NCI-H187 treated with DMSO at 0.1 percent for 48 hours (cell line): ENCODE measurements around the gene UBE2O.
"Not testable (repeated sequence)": the region's sequence is repeated elsewhere in the genome, so short reads cannot be mapped to it uniquely, and the experiment has no call there.

Source experiments
- DNase-seq: peaks from one replicate; lab custom pipeline; 2025; lab: John Stamatoyannopoulos, UW

UBE2O gene

GRCh38 chr17:76370261-76370993 lies 82.5 kb downstream of the UBE2O start:
- no peak for DNase-seq

- DNase-seq, result no peak
Observed at GRCh38 chr17:76369804-76370203, 83.1 kb downstream of the UBE2O start.

GRCh38 chr17:76369379-76369778 lies 83.6 kb downstream of the UBE2O start:
- no peak for DNase-seq

- DNase-seq, result no peak
Observed at GRCh38 chr17:76368545-76368944, 84.4 kb downstream of the UBE2O start.

- DNase-seq, result no peak
Observed at GRCh38 chr17:76367642-76368041, 85.3 kb downstream of the UBE2O start.

- DNase-seq, result no peak
Observed at GRCh38 chr17:76366247-76366646, 86.7 kb downstream of the UBE2O start.

- DNase-seq, result no peak
Observed at GRCh38 chr17:76365256-76365903, 87.6 kb downstream of the UBE2O start.

- no peak for DNase-seq
Observed at GRCh38 chr17:76363107-76363842, 89.7 kb downstream of the UBE2O start.

GRCh38 chr17:76360461-76360860 lies 92.5 kb downstream of the UBE2O start:
- DNase-seq, result no peak

GRCh38 chr17:76359776-76360175 lies 93.2 kb downstream of the UBE2O start:
- not testable (repeated sequence) for DNase-seq

- no peak for DNase-seq
Observed at GRCh38 chr17:76359375-76359774, 93.6 kb downstream of the UBE2O start.

- DNase-seq, result no peak
Observed at GRCh38 chr17:76357597-76358158, 95.3 kb downstream of the UBE2O start.

- DNase-seq, result no peak
Observed at GRCh38 chr17:76356803-76357456, 96.0 kb downstream of the UBE2O start.

GRCh38 chr17:76354747-76355310 lies 98.1 kb downstream of the UBE2O start:
- no peak for DNase-seq

- no peak for DNase-seq
Observed at GRCh38 chr17:76354317-76354729, 98.6 kb downstream of the UBE2O start.

GRCh38 chr17:76353599-76354316 lies 99.2 kb downstream of the UBE2O start, which contains the start of gene PRPSAP1:
Gene PRPSAP1, minus strand, starts transcription at chr17:76353916. Its CDS starts 213 bp downstream, at chr17:76353703.
- DNase-seq, result peak; percentile 53

- DNase-seq, result no peak
Observed at GRCh38 chr17:76353004-76353598, 99.9 kb downstream of the UBE2O start.

- DNase-seq, result no peak
Observed at GRCh38 chr17:76351526-76352071, 101.4 kb downstream of the UBE2O start.

GRCh38 chr17:76350463-76350862 lies 102.5 kb downstream of the UBE2O start:
- DNase-seq, result no peak

- DNase-seq, result not testable (repeated sequence)
Observed at GRCh38 chr17:76346936-76347335, 106.0 kb downstream of the UBE2O start.
